Lung (tissue), 12 donors: ENCODE data around the gene PHRF1. TPM values are rescaled to one million over a fixed set of nuclear protein-coding genes. Genes with fewer than 3 reads are reported as not detected.

Experiments used
- ATAC-seq: fragments of 200-7000 bp; cut with Tn5 transposase; one replicate; pipeline ENCODE4 v1.9.1; 2020; ENCODE audit warnings: moderate number of reproducible peaks; ENCODE audit not compliant: insufficient read depth, low FRiP score
- DNase-seq, 3 donors: peaks; one replicate each; pipeline ENCODE4 v3.0.0-alpha.2; 2013 to 2017
- H3K27ac ChIP-seq, 2 donors: one replicate each; pipeline ENCODE4 v1.5.1; 2013; ENCODE audit warnings: mild to moderate bottlenecking in 2 of 2, moderate library complexity in 2 of 2, control low read depth in 1 of 2, inconsistent platforms in 1 of 2, low read depth in 1 of 2, low read length in 1 of 2
- H3K27me3 ChIP-seq, 3 donors: one replicate each; pipeline ENCODE4 v1.5.1; 2013; ENCODE audit warnings: low read length in 2 of 3; ENCODE audit not compliant: control insufficient read depth in 3 of 3, insufficient read depth in 3 of 3
- H3K36me3 ChIP-seq, 4 donors: one replicate each; pipeline ENCODE4 v1.5.1; 2013; ENCODE audit warnings: low read length in 4 of 4, mild to moderate bottlenecking in 1 of 4, moderate library complexity in 1 of 4; ENCODE audit not compliant: control insufficient read depth in 4 of 4, insufficient read depth in 4 of 4
- H3K4me1 ChIP-seq, 5 donors: one replicate each; pipeline ENCODE4 v1.5.1; 2013; ENCODE audit warnings: low read length in 5 of 5, mild to moderate bottlenecking in 2 of 5, moderate library complexity in 1 of 5; ENCODE audit not compliant: control insufficient read depth in 5 of 5, insufficient read depth in 5 of 5
- H3K4me3 ChIP-seq: one replicate; pipeline ENCODE4 v1.5.1; 2013; ENCODE audit warnings: mild to moderate bottlenecking, control low read depth, moderate library complexity
- H3K9ac ChIP-seq, 2 donors: one replicate each; pipeline ENCODE4 v1.5.1; 2013; ENCODE audit warnings: low read length in 2 of 2, control low read depth in 1 of 2; ENCODE audit not compliant: insufficient read depth in 1 of 2
- H3K9me3 ChIP-seq, 4 donors: one replicate each; pipeline ENCODE4 v1.5.1; 2013; ENCODE audit warnings: low read length in 3 of 4, mild to moderate bottlenecking in 1 of 4, moderate library complexity in 1 of 4; ENCODE audit not compliant: control insufficient read depth in 4 of 4, insufficient read depth in 3 of 4
- CTCF ChIP-seq: IDR thresholded peaks from 2 replicates; pipeline ENCODE4 v1.5.1; 2012; ENCODE audit warnings: mild to moderate bottlenecking; ENCODE audit errors: control extremely low read depth, extremely low read depth
- WGBS, 2 donors: extraction: QIAGEN DNeasy Blood & Tissue Kit; methylation state at CpG; one replicate each; pipeline ENCODE4 v1.1.7; 2013; 5-methylcytosine and 5-hydroxymethylcytosine counted together
- polyA plus RNA-seq, 2 donors: library from polyadenylated mRNA; stranded (reverse); fragments of 200-250 nt; gene quantifications; one replicate each; pipeline ENCODE4 v1.2.1, GENCODE V29; 2013
- total RNA-seq, 2 donors: library from RNA; depleted of rRNA in 1 of 2; stranded (reverse); fragments of >200 nt in 1 of 2; gene quantifications; one replicate each; pipeline ENCODE4 v1.2.1, GENCODE V29; 2014 to 2021
- donor health status: control.
- donor health status: control.
- donor health status: Bipolar disorder and iron deficiency.
- donor health status: healthy.
- donor health status: DM: yes; HTN: yes; CAD: no.

PHRF1 gene
- total and polyA plus RNA-seq, 4 donors = 16.3 to 39.3 (median 23.5) TPM

DNA sequence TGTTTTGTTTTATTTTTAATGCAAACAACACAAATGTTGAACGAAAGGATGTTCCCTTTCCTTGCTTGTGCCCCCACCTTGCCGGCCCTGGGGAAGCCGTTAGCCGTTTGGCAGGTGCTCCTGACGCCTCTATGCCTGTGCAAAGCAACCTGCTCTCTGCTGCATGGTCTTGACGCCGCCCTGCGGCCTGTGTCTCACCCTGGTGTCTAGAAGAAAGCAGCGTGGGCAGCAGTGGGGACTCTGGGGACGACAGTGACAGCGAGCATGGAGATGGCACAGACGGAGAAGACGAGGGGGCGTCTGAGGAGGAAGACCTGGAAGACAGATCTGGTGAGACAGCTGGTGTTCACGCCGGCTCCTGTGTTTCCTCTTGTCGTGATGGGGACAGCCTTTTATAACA is 5.5 kb downstream of the PHRF1 start:
- Histone ChIP-seq H3K4me1 (peaks cover 0 to 30% (median 12%) of the 10 kb centered on the region in 5 donors), H3K9ac (no peak overlapping the region), H3K9me3 (no peaks in the 10 kb centered on the region), H3K27ac (no peak overlapping the region), H3K27me3 (no peaks in the 10 kb centered on the region), H3K36me3 (peaks cover 5 to 28% (median 19%) of the 10 kb centered on the region in 4 donors), H3K4me3 (no peak overlapping the region)
- 82 to 87% methylated on average over 17 of the region's 17 CpGs for WGBS, 2 donors
- no peak for ATAC-seq
- no peak for TF ChIP-seq CTCF
- no peak for DNase-seq

GRCh38 chr11:584287-584686 is 8.0 kb downstream of the PHRF1 start:
- Histone ChIP-seq H3K9ac (no peak overlapping the region), H3K9me3 (no peaks in the 10 kb centered on the region), H3K27me3 (no peaks in the 10 kb centered on the region), H3K4me3 (no peak overlapping the region), H3K4me1 (peaks cover 0 to 12% (median 0%) of the 10 kb centered on the region in 5 donors), H3K36me3 (peaks cover 8 to 35% (median 30%) of the 10 kb centered on the region in 4 donors), H3K27ac (no peak overlapping the region)
- no peak for TF ChIP-seq CTCF
- ATAC-seq = no peak
- DNase-seq = no peak
- 97 to 98% methylated on average over 10 of the region's 10 CpGs for WGBS, 2 donors

GRCh38 chr11:586376-587316 is 10.4 kb downstream of the PHRF1 start:
- Histone ChIP-seq H3K27ac (no peak overlapping the region), H3K36me3 (peaks cover 8 to 53% (median 39%) of the 10 kb centered on the region in 4 donors), H3K4me1 (peaks cover 0 to 3% (median 0%) of the 10 kb centered on the region in 5 donors), H3K27me3 (no peaks in the 10 kb centered on the region), H3K9ac (no peak overlapping the region), H3K9me3 (no peaks in the 10 kb centered on the region), H3K4me3 (no peak overlapping the region)
- WGBS, 2 donors = 86 to 88% methylated on average over 32 of the region's 32 CpGs
- TF ChIP-seq CTCF = no peak
- ATAC-seq = no peak
- DNase-seq = no peak
